ENCODE results near the gene DES.

Gene DES

DNA sequence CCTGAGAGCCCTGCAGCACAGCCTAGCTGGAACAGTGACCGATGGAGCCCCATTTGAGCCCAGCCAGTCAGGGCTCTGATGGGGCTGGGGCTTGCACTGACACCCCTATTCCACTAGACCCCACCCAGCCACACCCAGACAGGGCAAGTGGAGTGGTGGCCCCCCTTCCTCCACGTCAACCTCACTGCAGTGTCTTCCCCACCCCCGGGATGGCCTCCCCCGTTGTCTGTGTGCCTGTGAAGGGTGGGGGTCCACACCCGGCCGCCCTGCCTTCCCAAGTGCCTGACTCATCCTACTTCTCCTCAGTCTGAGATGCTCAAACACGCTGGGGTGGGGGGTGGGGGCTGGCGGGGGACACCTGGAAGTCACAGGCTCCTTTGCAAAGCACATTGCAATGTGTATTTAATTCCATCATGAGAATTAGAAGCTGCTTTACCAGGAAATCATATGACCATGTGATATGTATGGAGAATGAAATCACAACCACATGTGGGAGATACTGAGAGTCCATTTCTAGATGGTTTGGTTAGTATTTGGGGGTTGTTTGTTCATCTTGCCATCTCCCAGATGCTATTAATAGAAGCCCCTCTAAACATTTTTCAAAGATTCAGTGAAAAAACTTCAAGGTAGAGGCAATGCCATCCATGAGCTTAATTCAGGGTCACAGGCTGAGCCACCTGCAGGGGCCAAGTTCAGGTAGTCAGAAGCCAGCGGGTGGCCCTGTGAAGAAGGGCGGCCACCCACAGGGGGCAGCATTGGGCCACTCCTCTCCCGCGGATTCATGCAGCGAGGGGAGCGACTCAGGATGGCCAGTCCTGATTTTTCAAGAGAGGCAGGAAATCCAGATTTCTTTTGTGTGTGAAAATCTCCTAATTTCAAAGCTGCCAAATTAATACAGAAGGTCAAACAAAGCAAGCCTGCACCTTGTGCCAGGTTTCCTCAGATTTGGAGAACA lies 57.8 kb downstream of the DES start:
- peak; percentile 25 for DNase-seq

All from NCI-H2029 (cell line).